Hepatocyte (in vitro differentiated cells): ENCODE data around the gene ZBTB7A.

Experiments
- EZH2 ChIP-seq: fragments of 200-600 bp; sonication (generic); IDR thresholded peaks from 2 replicates; pipeline ENCODE4 v1.6.1; 2016; ENCODE audit warnings: antibody characterized with exemption, mild to moderate bottlenecking, borderline replicate concordance
- EZH2phosphoT487 ChIP-seq: fragments of 200-600 bp; sonication (generic); IDR thresholded peaks from one replicate; pipeline ENCODE4 v1.6.1; 2018; ENCODE audit warnings: antibody characterized with exemption, mild to moderate bottlenecking, low read depth, moderate library complexity; ENCODE audit not compliant: unreplicated experiment, severe bottlenecking
- TF ChIP-seq, protein P1 (sequence below): fragments of 200-600 bp; sonication (generic); IDR thresholded peaks from 2 replicates; pipeline ENCODE4 v1.5.1; 2016; ENCODE audit warnings: antibody characterized with exemption, mild to moderate bottlenecking; ENCODE audit not compliant: poor library complexity

DNA sequence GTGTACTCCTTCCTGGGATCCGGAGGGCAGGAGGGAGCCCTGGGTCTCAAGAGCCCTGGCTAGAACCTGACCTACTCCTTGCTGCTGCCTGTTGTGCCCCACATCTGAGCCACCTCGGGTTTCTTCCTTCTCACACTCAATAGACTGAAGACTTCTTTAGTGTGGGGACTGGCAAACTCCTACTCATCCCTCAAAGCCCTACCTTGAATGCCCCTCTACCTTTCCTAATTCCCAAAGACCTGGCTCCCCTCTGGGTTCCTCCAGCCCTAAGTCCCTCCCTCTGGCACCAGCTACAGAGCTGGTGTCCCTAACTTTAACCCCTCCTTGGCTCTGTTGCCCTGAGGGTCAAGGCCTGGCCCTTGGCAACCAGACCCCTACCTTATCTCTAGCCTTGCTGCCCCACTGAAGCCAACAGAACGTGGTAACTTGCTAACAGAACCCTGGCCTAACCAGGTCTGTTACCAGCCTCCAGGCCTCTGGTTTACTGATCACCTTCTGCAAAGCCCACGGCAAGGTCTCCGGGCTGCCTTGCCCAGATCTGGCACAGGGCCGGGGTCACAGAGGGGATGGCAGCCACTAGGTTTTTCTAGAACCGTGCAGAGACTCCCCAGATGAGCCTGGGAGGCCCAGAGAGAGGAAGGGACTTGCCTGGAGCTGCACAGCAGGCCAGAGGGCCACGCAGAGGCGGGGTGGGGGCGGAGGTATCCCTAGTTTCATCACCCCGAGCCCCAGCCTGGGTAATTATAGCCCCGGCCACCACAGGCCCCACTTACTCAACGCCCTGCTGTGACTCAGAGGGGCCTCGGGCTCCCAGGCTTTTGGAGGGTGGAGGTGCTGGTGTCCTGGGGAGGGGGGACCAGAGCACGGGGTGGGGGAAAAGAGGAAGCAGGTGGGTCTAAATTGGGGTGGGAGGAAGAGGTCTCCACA is 15.3 kb downstream of the ZBTB7A start:
- TF ChIP-seq EZH2phosphoT487 (no peak), EZH2 (no peak)
- TF ChIP-seq, protein P1, sequence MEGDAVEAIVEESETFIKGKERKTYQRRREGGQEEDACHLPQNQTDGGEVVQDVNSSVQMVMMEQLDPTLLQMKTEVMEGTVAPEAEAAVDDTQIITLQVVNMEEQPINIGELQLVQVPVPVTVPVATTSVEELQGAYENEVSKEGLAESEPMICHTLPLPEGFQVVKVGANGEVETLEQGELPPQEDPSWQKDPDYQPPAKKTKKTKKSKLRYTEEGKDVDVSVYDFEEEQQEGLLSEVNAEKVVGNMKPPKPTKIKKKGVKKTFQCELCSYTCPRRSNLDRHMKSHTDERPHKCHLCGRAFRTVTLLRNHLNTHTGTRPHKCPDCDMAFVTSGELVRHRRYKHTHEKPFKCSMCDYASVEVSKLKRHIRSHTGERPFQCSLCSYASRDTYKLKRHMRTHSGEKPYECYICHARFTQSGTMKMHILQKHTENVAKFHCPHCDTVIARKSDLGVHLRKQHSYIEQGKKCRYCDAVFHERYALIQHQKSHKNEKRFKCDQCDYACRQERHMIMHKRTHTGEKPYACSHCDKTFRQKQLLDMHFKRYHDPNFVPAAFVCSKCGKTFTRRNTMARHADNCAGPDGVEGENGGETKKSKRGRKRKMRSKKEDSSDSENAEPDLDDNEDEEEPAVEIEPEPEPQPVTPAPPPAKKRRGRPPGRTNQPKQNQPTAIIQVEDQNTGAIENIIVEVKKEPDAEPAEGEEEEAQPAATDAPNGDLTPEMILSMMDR = no peak
